Measurements from ENCODE around the gene CHMP4B.

- TF ChIP-seq CTCF (IDR thresholded peaks at IDR 0.05) (no peak), EZH2 (IDR thresholded peaks at IDR 0.05; ENCODE audit: borderline replicate concordance, insufficient read depth, low read depth, low read length, poor library complexity, severe bottlenecking) (no peak)
Observed at GRCh38 chr20:33900521-33901131, 89.5 kb downstream of the CHMP4B start.

Measured in B cell (primary cell).